ENCODE measurements around the gene PIWIL4.

- TF ChIP-seq SAP30 (IDR thresholded peaks at IDR 0.05; ENCODE audit: insufficient read depth, insufficient replicate concordance, low read length) (no peak), YY1 (IDR thresholded peaks at IDR 0.05; ENCODE audit: low read depth, low read length) (no peak), POLR2AphosphoS5 (IDR thresholded peaks at IDR 0.05; ENCODE audit: low read depth, low read length) (no peak), JUND (IDR thresholded peaks at IDR 0.05; ENCODE audit: low read length) (no peak), NANOG (IDR thresholded peaks at IDR 0.05; ENCODE audit: insufficient read depth, low read depth, low read length, poor library complexity, severe bottlenecking) (no peak), SUZ12 (IDR thresholded peaks at IDR 0.05; ENCODE audit: low read length) (no peak), CBX5 (IDR thresholded peaks at IDR 0.05; ENCODE audit: low read depth, low read length) (no peak), GABPA (IDR thresholded peaks at IDR 0.05; ENCODE audit: borderline replicate concordance, insufficient read depth, low read length) (no peak), MAFK (IDR thresholded peaks at IDR 0.05; ENCODE audit: low read depth, low read length) (no peak), RXRA (IDR thresholded peaks at IDR 0.05; ENCODE audit: insufficient read depth, low read depth, low read length) (no peak)
- TF ChIP-seq, protein P1, sequence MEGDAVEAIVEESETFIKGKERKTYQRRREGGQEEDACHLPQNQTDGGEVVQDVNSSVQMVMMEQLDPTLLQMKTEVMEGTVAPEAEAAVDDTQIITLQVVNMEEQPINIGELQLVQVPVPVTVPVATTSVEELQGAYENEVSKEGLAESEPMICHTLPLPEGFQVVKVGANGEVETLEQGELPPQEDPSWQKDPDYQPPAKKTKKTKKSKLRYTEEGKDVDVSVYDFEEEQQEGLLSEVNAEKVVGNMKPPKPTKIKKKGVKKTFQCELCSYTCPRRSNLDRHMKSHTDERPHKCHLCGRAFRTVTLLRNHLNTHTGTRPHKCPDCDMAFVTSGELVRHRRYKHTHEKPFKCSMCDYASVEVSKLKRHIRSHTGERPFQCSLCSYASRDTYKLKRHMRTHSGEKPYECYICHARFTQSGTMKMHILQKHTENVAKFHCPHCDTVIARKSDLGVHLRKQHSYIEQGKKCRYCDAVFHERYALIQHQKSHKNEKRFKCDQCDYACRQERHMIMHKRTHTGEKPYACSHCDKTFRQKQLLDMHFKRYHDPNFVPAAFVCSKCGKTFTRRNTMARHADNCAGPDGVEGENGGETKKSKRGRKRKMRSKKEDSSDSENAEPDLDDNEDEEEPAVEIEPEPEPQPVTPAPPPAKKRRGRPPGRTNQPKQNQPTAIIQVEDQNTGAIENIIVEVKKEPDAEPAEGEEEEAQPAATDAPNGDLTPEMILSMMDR (IDR thresholded peaks at IDR 0.05; ENCODE audit: control extremely low read depth in 1 of 3, insufficient read depth in 1 of 3, low read depth in 1 of 3, low read length in 3 of 3) = no peak
- TF ChIP-seq, protein P2, sequence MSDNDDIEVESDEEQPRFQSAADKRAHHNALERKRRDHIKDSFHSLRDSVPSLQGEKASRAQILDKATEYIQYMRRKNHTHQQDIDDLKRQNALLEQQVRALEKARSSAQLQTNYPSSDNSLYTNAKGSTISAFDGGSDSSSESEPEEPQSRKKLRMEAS (IDR thresholded peaks at IDR 0.05) = no peak
Observed at GRCh38 chr11:94669023-94669422, 101.9 kb downstream of the PIWIL4 start.
